ENCODE measurements around the gene IL34.

IL34 gene

DNA sequence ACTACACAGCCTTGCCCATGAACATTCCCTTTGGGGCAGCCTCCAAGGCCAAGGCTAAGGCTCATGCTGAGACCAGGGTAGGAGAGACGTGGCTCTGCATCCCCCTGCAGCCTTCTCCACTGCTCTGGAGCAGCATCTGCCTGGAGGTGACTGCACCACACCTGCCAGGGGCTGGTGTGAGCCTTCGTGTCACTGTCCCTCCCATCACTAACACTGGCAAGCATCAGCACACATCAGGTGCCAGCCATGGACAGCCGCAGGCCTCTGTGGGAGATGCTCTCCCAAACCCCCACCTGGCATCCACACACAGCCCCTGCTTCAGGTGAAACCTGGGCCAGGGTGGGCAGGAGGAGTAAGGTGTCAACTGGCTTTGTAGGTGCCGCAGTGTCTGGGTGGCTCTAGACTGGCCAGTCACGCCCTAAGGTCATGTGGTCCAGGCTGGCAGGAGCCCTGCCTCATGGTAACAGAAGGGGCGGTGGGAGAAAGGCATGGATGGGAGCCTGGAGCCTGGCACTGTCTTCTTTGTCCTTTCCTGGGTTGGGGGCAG, 57.5 kb downstream of the IL34 start:
- no peak for DNase-seq

- DNase-seq = no peak
Measured at GRCh38 chr16:70704586-70704985, 58.2 kb downstream of the IL34 start.

GRCh38 chr16:70705056-70705455, 58.7 kb downstream of the IL34 start:
- DNase-seq = no peak

DNA sequence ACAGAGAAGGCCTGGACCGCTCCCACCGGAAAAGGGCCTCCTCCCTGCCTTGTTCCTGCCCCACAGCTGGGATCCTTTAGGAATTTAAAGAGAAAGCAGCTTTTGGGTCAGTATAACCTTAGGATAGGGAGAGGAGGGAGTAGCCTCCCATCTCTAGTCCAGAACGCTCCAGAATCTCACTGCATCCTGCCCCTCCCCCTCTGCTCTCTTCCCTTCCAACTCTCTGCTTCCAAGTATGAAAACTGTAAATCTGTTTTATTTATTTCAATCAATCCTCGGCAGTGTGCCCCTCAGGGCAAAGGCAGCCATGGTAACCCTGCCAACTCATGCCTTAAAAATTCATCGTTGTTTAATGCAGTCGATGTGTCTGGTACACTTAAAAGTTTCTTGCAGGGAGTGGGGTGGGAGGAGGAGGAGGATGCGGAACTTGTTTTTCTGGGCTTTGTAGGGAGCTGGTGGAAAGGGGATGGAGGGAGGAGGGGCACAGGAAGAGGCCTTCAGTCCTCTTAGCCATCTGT, 60.6 kb downstream of the IL34 start:
- no peak for DNase-seq

GRCh38 chr16:70708366-70709246, 62.2 kb downstream of the IL34 start:
- no peak for DNase-seq

DNA sequence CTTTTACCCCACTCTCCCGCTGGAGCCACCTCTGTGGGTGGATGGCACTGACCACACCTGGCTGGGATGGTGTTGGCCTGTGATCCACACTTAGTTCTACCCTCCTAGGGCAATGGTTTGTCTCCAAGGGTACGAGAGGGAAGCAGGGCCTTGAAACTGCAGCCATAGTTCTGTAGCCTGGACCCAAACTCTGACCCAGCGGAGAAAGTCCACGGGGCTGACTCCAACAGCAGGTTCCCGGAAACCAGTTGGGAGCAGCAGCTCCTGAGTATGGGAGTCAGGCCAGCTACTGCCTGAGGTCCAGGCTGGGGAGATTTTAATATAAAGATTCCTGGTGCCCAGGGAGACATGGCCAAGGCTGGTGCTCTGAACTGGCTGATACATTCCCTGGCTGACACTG, 63.1 kb downstream of the IL34 start:
- no peak for DNase-seq

DNA sequence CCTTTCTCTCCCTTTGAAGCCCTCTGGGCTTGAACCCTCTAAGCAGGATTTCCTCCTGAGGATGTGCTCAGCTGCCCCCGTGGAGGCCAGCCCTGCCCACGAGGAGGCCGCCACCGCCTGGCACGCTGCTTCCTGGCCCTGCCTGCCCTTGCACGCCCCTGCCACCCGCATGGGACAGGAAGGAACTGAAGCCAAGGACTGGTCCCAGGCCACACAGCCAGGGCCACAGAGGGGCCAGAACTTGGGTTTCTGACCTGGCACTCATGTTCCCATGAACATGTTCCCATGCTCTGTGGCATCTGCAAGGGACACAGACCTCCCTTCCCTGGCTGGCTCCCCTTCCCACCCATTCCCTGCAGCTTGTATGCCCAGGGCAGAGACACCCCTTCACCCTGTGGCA, 63.6 kb downstream of the IL34 start:
- no peak for DNase-seq

Measured in activated CD4-positive, CD25-positive, alpha-beta regulatory T cell treated with anti-CD3 and anti-CD28 coated beads, Interleukin-2, amount 50 U/mL, for 72 hours (primary cell).